H9 (cell line): ENCODE data around the gene RGS8. TPM values are rescaled to one million over a fixed set of nuclear protein-coding genes. Genes with fewer than 3 reads are reported as not detected.

Experiments
- DNase-seq: peaks from one replicate; pipeline ENCODE4 v3.0.0-alpha.2; 2017
- H2AFZ ChIP-seq: one replicate; pipeline ENCODE4 v1.6.1; 2013; ENCODE audit warnings: mild to moderate bottlenecking, low read length, control low read depth, moderate library complexity
- H2AK5ac ChIP-seq: 2 replicates; pipeline ENCODE4 v1.6.1; 2013; ENCODE audit warnings: low read length, control low read depth, mixed read lengths; ENCODE audit not compliant: insufficient read length
- H2BK120ac ChIP-seq: one replicate; pipeline ENCODE4 v1.6.1; 2013; ENCODE audit warnings: low read depth, mild to moderate bottlenecking, low read length, control low read depth, inconsistent platforms; ENCODE audit not compliant: poor library complexity, severe bottlenecking
- H2BK12ac ChIP-seq: 2 replicates; pipeline ENCODE4 v1.6.1; 2013; ENCODE audit warnings: low read length, control low read depth, mixed read lengths, low read depth; ENCODE audit not compliant: insufficient read length
- H2BK15ac ChIP-seq: 2 replicates; pipeline ENCODE4 v1.6.1; 2013; ENCODE audit warnings: low read depth, low read length, control low read depth
- H2BK20ac ChIP-seq: one replicate; pipeline ENCODE4 v1.6.1; 2013; ENCODE audit warnings: low read depth, mild to moderate bottlenecking, low read length, control low read depth, inconsistent platforms; ENCODE audit not compliant: poor library complexity, severe bottlenecking
- H2BK5ac ChIP-seq: 2 replicates; pipeline ENCODE4 v1.6.1; 2013; ENCODE audit warnings: low read length, control low read depth, mixed read lengths; ENCODE audit not compliant: insufficient read length
- H3K14ac ChIP-seq: 2 replicates; pipeline ENCODE4 v1.6.1; 2013; ENCODE audit warnings: low read length, control low read depth; ENCODE audit not compliant: insufficient read depth
- H3K18ac ChIP-seq: 2 replicates; pipeline ENCODE4 v1.6.1; 2013; ENCODE audit warnings: low read depth, mild to moderate bottlenecking, mixed read lengths, low read length, control low read depth; ENCODE audit not compliant: insufficient read length
- H3K23ac ChIP-seq: 2 replicates; pipeline ENCODE4 v1.6.1; 2013; ENCODE audit warnings: low read length, control low read depth, mixed read lengths, low read depth; ENCODE audit not compliant: insufficient read length
- H3K23me2 ChIP-seq: 2 replicates; pipeline ENCODE4 v1.6.1; 2013; ENCODE audit warnings: low read depth, mild to moderate bottlenecking, mixed read lengths, low read length, control low read depth; ENCODE audit not compliant: insufficient read length, poor library complexity, severe bottlenecking
- H3K27ac ChIP-seq: 2 replicates; pipeline ENCODE4 v1.5.1; 2013; ENCODE audit warnings: low read length, control low read depth, mixed read lengths, low read depth; ENCODE audit not compliant: insufficient read length
- H3K27me3 ChIP-seq: 2 replicates; pipeline ENCODE4 v1.6.1; 2013; ENCODE audit warnings: low read length, control low read depth, inconsistent platforms; ENCODE audit not compliant: insufficient read depth
- H3K4ac ChIP-seq: 2 replicates; pipeline ENCODE4 v1.6.1; 2013; ENCODE audit warnings: low read depth, mild to moderate bottlenecking, control low read depth, inconsistent platforms, low read length, moderate library complexity
- H3K4me1 ChIP-seq: 2 replicates; pipeline ENCODE4 v1.6.1; 2013; ENCODE audit warnings: low read length, control low read depth, inconsistent platforms; ENCODE audit not compliant: insufficient read depth
- H3K4me2 ChIP-seq: 2 replicates; pipeline ENCODE4 v1.6.1; 2013; ENCODE audit warnings: low read length, control low read depth, mixed read lengths; ENCODE audit not compliant: insufficient read length, insufficient read depth
- H3K56ac ChIP-seq: 2 replicates; pipeline ENCODE4 v1.6.1; 2013; ENCODE audit warnings: low read depth, mild to moderate bottlenecking, mixed read lengths, low read length, control low read depth; ENCODE audit not compliant: insufficient read length
- H3K79me1 ChIP-seq: 2 replicates; pipeline ENCODE4 v1.6.1; 2013; ENCODE audit warnings: low read depth, mild to moderate bottlenecking, moderate library complexity, low read length, control low read depth, inconsistent platforms; ENCODE audit not compliant: insufficient read depth, poor library complexity, severe bottlenecking
- H3K79me2 ChIP-seq: 2 replicates; pipeline ENCODE4 v1.6.1; 2013; ENCODE audit warnings: low read length, control low read depth, inconsistent platforms; ENCODE audit not compliant: insufficient read depth
- H3K9ac ChIP-seq: 2 replicates; pipeline ENCODE4 v1.6.1; 2013; ENCODE audit warnings: low read length, control low read depth, mixed read lengths; ENCODE audit not compliant: insufficient read length; ENCODE audit errors: extremely low read depth
- H3K9me3 ChIP-seq: one replicate; pipeline ENCODE4 v1.6.1; 2013; ENCODE audit warnings: low read depth, low read length, inconsistent platforms; ENCODE audit not compliant: control insufficient read depth
- H3T11ph ChIP-seq: one replicate; pipeline ENCODE4 v1.6.1; 2013; ENCODE audit warnings: mild to moderate bottlenecking, low read length, control low read depth, inconsistent platforms
- H4K20me1 ChIP-seq: one replicate; pipeline ENCODE4 v1.6.1; 2013; ENCODE audit not compliant: control insufficient read depth, insufficient read length, insufficient read depth
- H4K5ac ChIP-seq: 2 replicates; pipeline ENCODE4 v1.6.1; 2013; ENCODE audit warnings: low read depth, mild to moderate bottlenecking, mixed read lengths, low read length, control low read depth; ENCODE audit not compliant: insufficient read length
- H4K8ac ChIP-seq: replicated peaks from 2 replicates; pipeline ENCODE4 v1.6.1; 2013; ENCODE audit warnings: low read length, control low read depth, mixed read lengths, low read depth; ENCODE audit not compliant: insufficient read length
- H4K91ac ChIP-seq: 2 replicates; pipeline ENCODE4 v1.6.1; 2013; ENCODE audit warnings: low read depth, mild to moderate bottlenecking, moderate library complexity, mixed read lengths, low read length, control low read depth; ENCODE audit not compliant: insufficient read length
- H3K27ac Mint-ChIP-seq, 3 experiments: 2 replicates in 2 of 3; 3 replicates in 1 of 3; pipeline ENCODE4 v1.8.0; 2020 to 2021; ENCODE audit warnings: mixed read lengths in 3 of 3, mild to moderate bottlenecking in 1 of 3, moderate library complexity in 1 of 3
- H3K27me3 Mint-ChIP-seq: 2 replicates; pipeline ENCODE4 v1.8.0; 2021; ENCODE audit warnings: low read depth, mild to moderate bottlenecking, moderate library complexity, mixed read lengths
- H3K36me3 Mint-ChIP-seq, 3 experiments: 2 replicates in 2 of 3; 3 replicates in 1 of 3; pipeline ENCODE4 v1.8.0; 2020 to 2021; ENCODE audit warnings: low read depth in 3 of 3, mixed read lengths in 3 of 3; ENCODE audit not compliant: insufficient read depth in 1 of 3
- H3K4me1 Mint-ChIP-seq, 2 experiments: 2 replicates each; pipeline ENCODE4 v1.8.0; 2020; ENCODE audit warnings: mixed read lengths in 2 of 2
- H3K4me3 Mint-ChIP-seq, 2 experiments: 2 replicates in 1 of 2; 3 replicates in 1 of 2; pipeline ENCODE4 v1.8.0; 2020 to 2021; ENCODE audit warnings: mild to moderate bottlenecking in 2 of 2, mixed read lengths in 2 of 2, moderate library complexity in 1 of 2
- H3K9me3 Mint-ChIP-seq, 2 experiments: 2 replicates in 1 of 2; 3 replicates in 1 of 2; pipeline ENCODE4 v1.8.0; 2020; ENCODE audit warnings: mild to moderate bottlenecking in 2 of 2, mixed read lengths in 2 of 2, moderate library complexity in 1 of 2
- CTCF ChIP-seq: fragments of 200-600 bp; sonication (generic); conservative IDR thresholded peaks from 3 replicates; pipeline ENCODE4 v1.8.0; 2021; ENCODE audit warnings: antibody characterized with exemption, mild to moderate bottlenecking
- WGBS: extraction: QIAGEN DNeasy Blood & Tissue Kit; methylation state at CpG from one replicate; pipeline ENCODE4 v1.1.7; 2013; ENCODE audit warnings: missing lambda C conversion rate, low lambda C conversion rate, mixed read lengths; ENCODE audit not compliant: insufficient read length; ENCODE audit errors: extremely low coverage; 5-methylcytosine and 5-hydroxymethylcytosine counted together
- total RNA-seq: library from RNA; stranded (reverse); gene quantifications from 2 replicates; pipeline ENCODE4 v1.2.1, GENCODE V29; 2021

RGS8 gene
- total RNA-seq, 1 experiment from 2014 or later, result not detected

DNA sequence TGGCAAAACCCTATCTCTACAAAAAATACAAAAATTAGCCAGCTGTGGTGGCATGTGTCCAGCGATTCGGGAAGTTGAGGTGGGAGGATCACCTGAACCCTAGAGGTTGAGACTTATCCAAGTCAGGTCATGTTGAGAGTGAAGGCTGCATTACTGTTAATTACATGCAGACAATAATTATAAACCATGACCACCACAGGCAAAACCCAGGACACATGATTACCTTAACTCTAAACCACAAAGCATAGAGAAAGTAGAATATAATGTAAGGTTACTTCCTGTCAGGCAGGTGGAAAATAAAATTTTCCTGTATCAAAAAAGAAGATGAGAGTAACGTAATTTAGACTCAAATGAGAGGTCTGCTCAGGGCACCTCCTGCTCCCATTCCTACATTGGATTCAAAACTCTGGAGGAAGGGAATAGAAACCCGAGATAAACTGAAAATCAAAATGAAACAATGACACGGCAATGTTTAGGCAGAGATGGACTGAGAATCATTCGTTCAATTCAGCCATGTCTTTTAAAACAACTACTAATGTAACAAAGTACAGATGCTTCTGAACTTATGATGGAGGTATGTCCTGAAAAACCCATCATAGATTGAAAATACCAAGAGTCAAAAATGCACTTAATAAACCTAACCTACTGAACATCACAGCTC is 33.6 kb downstream of the RGS8 start:
- no peak overlapping the region for H3K9ac ChIP-seq
- Mint-ChIP-seq H3K4me3 (no peak overlapping the region), H3K27me3 (peaks cover 2% of the 10 kb centered on the region), H3K27ac (no peak overlapping the region), H3K36me3 (no peaks in the 10 kb centered on the region), H3K4me1 (no peaks in the 10 kb centered on the region; a peak in 1 of 4 replicates), H3K9me3 (0 out of 5 replicates have a peak, but pooled peaks cover 0 to under 1% of the 10 kb centered on the region in 2 experiments)
- no peaks in the 10 kb centered on the region for H4K20me1 ChIP-seq
- H2BK120ac ChIP-seq, result no peak overlapping the region
- WGBS, result no CpG with 5 or more reads among the region's 6 CpGs
- H3K27ac ChIP-seq, result no peak overlapping the region
- H2BK15ac ChIP-seq, result no peak overlapping the region
- no peak overlapping the region for H4K5ac ChIP-seq
- no peak overlapping the region for H3K14ac ChIP-seq
- no peak overlapping the region for H3K4ac ChIP-seq
- H4K8ac ChIP-seq, result no peak overlapping the region
- no peak for DNase-seq
- H3T11ph ChIP-seq, result no peak overlapping the region
- no peaks in the 10 kb centered on the region for H3K79me1 ChIP-seq
- TF ChIP-seq CTCF, result no peak
- H3K56ac ChIP-seq, result no peak overlapping the region
- no peak overlapping the region for H3K18ac ChIP-seq
- no peak overlapping the region for H2AK5ac ChIP-seq
- no peak overlapping the region for H2BK12ac ChIP-seq
- no peak overlapping the region for H2BK20ac ChIP-seq
- no peak overlapping the region for H2BK5ac ChIP-seq
- no peaks in the 10 kb centered on the region for H3K9me3 ChIP-seq
- no peaks in the 10 kb centered on the region for H3K27me3 ChIP-seq
- no peak overlapping the region for H3K4me2 ChIP-seq
- H4K91ac ChIP-seq, result no peak overlapping the region
- no peaks in the 10 kb centered on the region for H3K79me2 ChIP-seq
- no peaks in the 10 kb centered on the region for H3K4me1 ChIP-seq
- no peaks in the 10 kb centered on the region for H3K23me2 ChIP-seq
- no peak overlapping the region for H2AFZ ChIP-seq
- H3K23ac ChIP-seq, result no peak overlapping the region
